DOHH2 (cell line): ENCODE results near the gene ZNF418.

Experiments used
- EZH2phosphoT487 ChIP-seq: fragments of 200-600 bp; sonication (generic); IDR thresholded peaks from 2 replicates; pipeline ENCODE4 v1.6.1; 2017; ENCODE audit warnings: borderline replicate concordance, mild to moderate bottlenecking, antibody characterized with exemption, low read length, moderate library complexity, mixed read lengths
- TF ChIP-seq, protein P1 (sequence below): fragments of 200-600 bp; sonication (generic); IDR thresholded peaks from one replicate; pipeline ENCODE4 v1.5.1; 2014; ENCODE audit warnings: antibody characterized with exemption, mild to moderate bottlenecking, low read depth, low read length; ENCODE audit not compliant: poor library complexity, severe bottlenecking

DNA sequence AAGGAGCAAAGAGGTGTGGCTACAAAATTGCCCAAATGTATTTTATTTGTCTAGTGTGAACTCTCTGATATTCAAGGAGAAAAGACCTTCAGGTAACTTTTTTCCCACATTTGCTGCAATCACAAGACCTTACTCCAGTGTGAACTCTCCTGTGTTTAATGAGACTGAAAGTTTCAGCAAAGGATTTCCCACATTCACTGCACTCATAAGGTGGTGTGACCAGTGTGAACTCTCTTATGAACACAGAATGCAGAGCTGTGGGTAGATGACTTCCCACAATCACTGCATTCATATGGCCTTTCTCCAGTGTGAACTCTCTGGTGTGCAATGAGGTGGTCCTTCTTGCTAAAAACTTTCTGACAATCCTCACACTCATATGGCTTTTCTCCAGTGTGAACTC lies 62.8 kb downstream of the ZNF418 start:
- TF ChIP-seq, protein P1, sequence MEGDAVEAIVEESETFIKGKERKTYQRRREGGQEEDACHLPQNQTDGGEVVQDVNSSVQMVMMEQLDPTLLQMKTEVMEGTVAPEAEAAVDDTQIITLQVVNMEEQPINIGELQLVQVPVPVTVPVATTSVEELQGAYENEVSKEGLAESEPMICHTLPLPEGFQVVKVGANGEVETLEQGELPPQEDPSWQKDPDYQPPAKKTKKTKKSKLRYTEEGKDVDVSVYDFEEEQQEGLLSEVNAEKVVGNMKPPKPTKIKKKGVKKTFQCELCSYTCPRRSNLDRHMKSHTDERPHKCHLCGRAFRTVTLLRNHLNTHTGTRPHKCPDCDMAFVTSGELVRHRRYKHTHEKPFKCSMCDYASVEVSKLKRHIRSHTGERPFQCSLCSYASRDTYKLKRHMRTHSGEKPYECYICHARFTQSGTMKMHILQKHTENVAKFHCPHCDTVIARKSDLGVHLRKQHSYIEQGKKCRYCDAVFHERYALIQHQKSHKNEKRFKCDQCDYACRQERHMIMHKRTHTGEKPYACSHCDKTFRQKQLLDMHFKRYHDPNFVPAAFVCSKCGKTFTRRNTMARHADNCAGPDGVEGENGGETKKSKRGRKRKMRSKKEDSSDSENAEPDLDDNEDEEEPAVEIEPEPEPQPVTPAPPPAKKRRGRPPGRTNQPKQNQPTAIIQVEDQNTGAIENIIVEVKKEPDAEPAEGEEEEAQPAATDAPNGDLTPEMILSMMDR, result no peak
- no peak for TF ChIP-seq EZH2phosphoT487
